Adrenal gland (tissue), 12 donors: ENCODE data around the gene STAG3. TPM values are rescaled to one million over a fixed set of nuclear protein-coding genes. Genes with fewer than 3 reads are reported as not detected.

ENCODE experiments used
- DNase-seq, 7 donors: peaks; one replicate each; pipeline ENCODE4 v3.0.0-alpha.2; 2019 to 2020
- H3K27ac ChIP-seq, 5 donors: fragments of 200-600 bp; sonication (generic) in 4 of 5; 1 replicate in 3 of 5; 2 replicates in 2 of 5; pipeline versions ENCODE4 v1.5.1 to v1.8.0; 2016 to 2020; ENCODE audit warnings: mild to moderate bottlenecking in 1 of 5
- H3K27me3 ChIP-seq: fragments of 200-600 bp; 2 replicates; pipeline ENCODE4 v1.8.0; 2021
- H3K36me3 ChIP-seq, 2 donors: fragments of 200-600 bp; replicated peaks in 1 of 2; 1 replicate in 1 of 2; 2 replicates in 1 of 2; pipeline versions ENCODE4 v1.5.1 to v1.8.0; 2018 to 2022
- H3K4me1 ChIP-seq, 2 donors: fragments of 200-600 bp; replicated peaks in 1 of 2; 1 replicate in 1 of 2; 2 replicates in 1 of 2; pipeline versions ENCODE4 v1.5.1 to v1.8.0; 2018 to 2021
- H3K4me3 ChIP-seq, 4 donors: fragments of 200-600 bp; sonication (generic) in 3 of 4; one replicate each; pipeline ENCODE4 v1.5.1; 2016 to 2018
- H3K9me3 ChIP-seq, 3 donors: fragments of 200-600 bp; sonication (generic) in 1 of 3; replicated peaks in 1 of 3; 1 replicate in 2 of 3; 2 replicates in 1 of 3; pipeline versions ENCODE4 v1.5.1 to v1.8.0; 2016 to 2021
- POLR2A ChIP-seq, 2 donors: fragments of 450-650 bp; IDR thresholded peaks; one replicate each; pipeline ENCODE4 v1.6.1; 2017; ENCODE audit warnings: antibody characterized with exemption in 2 of 2, mild to moderate bottlenecking in 2 of 2, moderate library complexity in 1 of 2
- WGBS, 4 donors: extraction: QIAGEN DNeasy Blood & Tissue Kit in 2 of 4; methylation state at CpG; one replicate each; pipeline versions ENCODE4 v1.1.5 to v1.1.7; 2013 to 2017; 5-methylcytosine and 5-hydroxymethylcytosine counted together
- intact Hi-C, 2 donors: fragments of 100-400 bp; cut with DNase I; formaldehyde crosslinking; loops; one replicate each; pipeline versions ENCODE4 v1.14.1 to v1.15.0; 2022 to 2023
- polyA plus RNA-seq, 3 donors: library from polyadenylated mRNA; stranded (reverse); fragments of 200-250 nt in 2 of 3; fragments of 350-450 nt in 1 of 3; fragmentation: Illumina TruSeq in 1 of 3; extraction: RNeasy Lipid Tissue Mini Kit (QIAGEN cat#74804) in 1 of 3; gene quantifications; one replicate each; pipeline ENCODE4 v1.2.3, GENCODE V29; 2013 to 2014
- total RNA-seq, 9 donors: library from RNA; depleted of rRNA in 4 of 9; stranded (reverse); fragments of >200 nt in 4 of 9; fragments of 120-200 nt in 1 of 9; fragmentation: NEBNext Ultra II Directional in 1 of 9; extraction: Animal tissue kit (Norgen Biotek cat#: 25700) in 1 of 9; gene quantifications; one replicate each; pipeline versions ENCODE4 v1.1.0 to v1.2.4, GENCODE V29; 2013 to 2023
- TF ChIP-seq, protein P1 (sequence below), 6 experiments: fragments of 450-650 bp in 4 of 6; fragments of 200-600 bp in 2 of 6; sonication (generic) in 1 of 6; IDR thresholded peaks; 1 replicate in 5 of 6; 2 replicates in 1 of 6; pipeline versions ENCODE4 v1.5.1 to v1.8.0; 2016 to 2021; ENCODE audit warnings: antibody characterized with exemption in 6 of 6, mild to moderate bottlenecking in 2 of 6, moderate library complexity in 1 of 6
- donor health status: healthy with polysubstance abuse.
- donor health status: Bipolar disorder and iron deficiency.
- donor health status: DM: yes; HTN: yes; CAD: no.
- donor health status: DM: no; HTN: no; CAD: no.
- donor health status: DM: no; HTN: no; CAD: no.
- donor health status: DM: yes; HTN: yes; CAD: no.

The STAG3 gene
- total and polyA plus RNA-seq, 12 donors: 0.26 to 3.3 (median 1.3) TPM

DNA sequence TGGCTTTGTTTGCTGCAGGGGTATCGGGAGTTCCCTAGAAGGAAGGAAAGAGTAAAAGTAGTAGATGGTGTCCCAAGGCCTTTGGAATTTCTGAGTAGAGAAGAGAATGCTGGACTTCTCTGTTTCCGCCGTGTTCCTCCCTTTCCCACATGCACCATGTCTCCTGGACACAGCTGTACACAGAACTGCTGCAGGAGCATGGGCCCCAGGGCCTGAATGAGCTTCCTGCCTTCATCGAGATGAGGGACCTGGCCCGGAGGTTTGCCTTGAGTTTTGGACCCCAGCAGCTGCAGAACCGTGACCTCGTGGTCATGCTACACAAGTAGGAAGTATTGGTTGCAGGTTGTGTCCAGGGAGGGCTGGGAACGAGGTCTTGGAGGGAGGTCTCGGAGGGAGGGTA lies 26.7 kb downstream of the STAG3 start:
- no peaks in the 10 kb centered on the region for H3K9me3 ChIP-seq
- TF ChIP-seq, protein P1, sequence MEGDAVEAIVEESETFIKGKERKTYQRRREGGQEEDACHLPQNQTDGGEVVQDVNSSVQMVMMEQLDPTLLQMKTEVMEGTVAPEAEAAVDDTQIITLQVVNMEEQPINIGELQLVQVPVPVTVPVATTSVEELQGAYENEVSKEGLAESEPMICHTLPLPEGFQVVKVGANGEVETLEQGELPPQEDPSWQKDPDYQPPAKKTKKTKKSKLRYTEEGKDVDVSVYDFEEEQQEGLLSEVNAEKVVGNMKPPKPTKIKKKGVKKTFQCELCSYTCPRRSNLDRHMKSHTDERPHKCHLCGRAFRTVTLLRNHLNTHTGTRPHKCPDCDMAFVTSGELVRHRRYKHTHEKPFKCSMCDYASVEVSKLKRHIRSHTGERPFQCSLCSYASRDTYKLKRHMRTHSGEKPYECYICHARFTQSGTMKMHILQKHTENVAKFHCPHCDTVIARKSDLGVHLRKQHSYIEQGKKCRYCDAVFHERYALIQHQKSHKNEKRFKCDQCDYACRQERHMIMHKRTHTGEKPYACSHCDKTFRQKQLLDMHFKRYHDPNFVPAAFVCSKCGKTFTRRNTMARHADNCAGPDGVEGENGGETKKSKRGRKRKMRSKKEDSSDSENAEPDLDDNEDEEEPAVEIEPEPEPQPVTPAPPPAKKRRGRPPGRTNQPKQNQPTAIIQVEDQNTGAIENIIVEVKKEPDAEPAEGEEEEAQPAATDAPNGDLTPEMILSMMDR (IDR thresholded peaks at IDR 0.05): no peak
- no peak for TF ChIP-seq POLR2A (IDR thresholded peaks at IDR 0.05)
- no peaks in the 10 kb centered on the region for H3K27me3 ChIP-seq
- WGBS, 4 donors: 84 to 94% (median 91%) methylated on average over 5 to 9 of the region's 9 CpGs
- no peak overlapping the region for H3K4me3 ChIP-seq
- H3K27ac ChIP-seq: no peak overlapping the region
- no peaks in the 10 kb centered on the region for H3K36me3 ChIP-seq
- intact Hi-C loops: no loop called here
- DNase-seq: peak in 1 of 7 donors; percentile 48
- no peaks in the 10 kb centered on the region for H3K4me1 ChIP-seq

DNA sequence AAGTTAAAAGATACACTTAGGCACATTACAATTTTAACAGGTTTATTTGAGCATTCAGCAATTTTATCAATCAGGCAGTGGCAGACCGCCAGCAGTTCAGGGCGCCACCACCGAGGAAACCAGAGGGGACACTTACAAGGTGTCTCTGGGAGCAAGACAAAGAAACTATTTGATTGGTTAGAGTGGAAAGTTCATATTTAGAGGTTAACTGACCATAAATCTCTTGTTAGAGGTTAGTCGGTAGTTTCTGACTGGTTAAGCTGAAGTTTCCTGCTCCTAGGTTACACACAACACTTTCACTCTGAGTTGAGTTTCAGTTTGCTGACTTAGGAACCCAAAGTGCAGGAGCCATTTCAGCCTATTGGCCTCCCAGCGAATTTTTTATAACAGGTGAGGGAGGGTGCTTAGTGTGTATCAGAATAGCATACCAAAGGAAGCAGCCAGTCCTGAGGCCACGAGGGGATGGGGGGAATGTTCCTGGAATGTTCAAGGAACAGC lies 31.2 kb downstream of the STAG3 start:
- no peaks in the 10 kb centered on the region for H3K27me3 ChIP-seq
- DNase-seq: peak in 1 of 7 donors; percentile 48
- TF ChIP-seq POLR2A (IDR thresholded peaks at IDR 0.05): no peak
- TF ChIP-seq, protein P1 (IDR thresholded peaks at IDR 0.05): no peak
- no peak overlapping the region for H3K4me3 ChIP-seq
- no peaks in the 10 kb centered on the region for H3K9me3 ChIP-seq
- no peaks in the 10 kb centered on the region for H3K36me3 ChIP-seq
- no peaks in the 10 kb centered on the region for H3K4me1 ChIP-seq
- intact Hi-C loops: loop anchor here in 1 of 2 donors (5.0 kb wide), 1 partner anchor 77 kb away; no protein-coding TSS in a partner anchor
- 40 to 52% (median 50%) methylated on average over 6 of the region's 6 CpGs for WGBS, 4 donors
- no peak overlapping the region for H3K27ac ChIP-seq

DNA sequence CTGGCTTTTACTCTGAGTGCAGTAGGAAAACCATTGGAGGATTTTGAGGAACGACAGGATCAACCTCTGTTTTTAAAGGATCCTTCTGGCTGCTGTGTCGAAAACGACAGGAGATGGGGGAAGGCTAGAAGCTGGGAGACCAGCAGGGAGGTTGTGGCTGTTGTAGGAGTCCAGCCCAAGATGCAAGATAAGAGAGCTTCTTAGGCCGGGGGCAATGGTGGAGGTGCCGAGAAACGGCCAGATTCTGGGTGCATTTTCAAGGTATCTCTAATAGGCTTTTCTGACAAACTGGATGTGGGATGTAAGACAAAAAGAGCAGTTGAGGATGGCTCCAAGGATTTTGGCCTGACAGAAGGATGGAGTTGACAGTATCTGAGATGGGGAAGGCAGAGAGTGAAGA lies 31.8 kb downstream of the STAG3 start:
- H3K9me3 ChIP-seq: no peaks in the 10 kb centered on the region
- intact Hi-C loops: loop anchor here in 1 of 2 donors (5.0 kb wide), 1 partner anchor 77 kb away; no protein-coding TSS in a partner anchor
- no peak overlapping the region for H3K4me3 ChIP-seq
- H3K27ac ChIP-seq: no peak overlapping the region
- H3K36me3 ChIP-seq: no peaks in the 10 kb centered on the region
- no peaks in the 10 kb centered on the region for H3K4me1 ChIP-seq
- no peak for DNase-seq
- TF ChIP-seq, protein P1 (IDR thresholded peaks at IDR 0.05): no peak
- no peak for TF ChIP-seq POLR2A (IDR thresholded peaks at IDR 0.05)
- H3K27me3 ChIP-seq: no peaks in the 10 kb centered on the region
- WGBS, 4 donors: 65 to 81% (median 66%) methylated on average over 6 of the region's 6 CpGs

DNA sequence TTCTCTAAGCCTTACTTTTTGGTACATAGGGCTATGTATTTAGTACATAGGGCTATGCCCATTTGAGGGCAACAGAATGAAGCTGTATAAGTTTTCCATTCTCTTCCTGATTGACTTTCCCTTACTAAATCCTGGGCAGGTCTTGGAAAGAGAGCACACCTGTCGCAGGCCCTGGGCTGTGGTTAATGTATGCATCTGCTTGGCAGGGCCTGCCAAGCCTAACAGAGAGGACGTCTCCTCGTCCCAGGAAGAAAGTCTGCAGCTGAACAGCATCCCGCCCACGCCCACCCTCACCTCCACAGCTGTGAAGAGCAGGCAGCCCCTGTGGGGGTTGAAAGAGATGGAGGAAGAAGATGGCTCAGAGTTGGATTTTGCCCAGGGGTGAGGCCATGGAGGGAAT lies 33.1 kb downstream of the STAG3 start:
- 80 to 92% (median 88%) methylated on average over 5 of the region's 5 CpGs for WGBS, 4 donors
- intact Hi-C loops: loop anchor here in 1 of 2 donors (10.0 kb wide), 1 partner anchor 56 kb away; the partner anchor contains the start of gene TRAPPC14
- H3K36me3 ChIP-seq: no peaks in the 10 kb centered on the region
- peak in 1 of 7 donors; percentile 42 for DNase-seq
- H3K4me1 ChIP-seq: no peaks in the 10 kb centered on the region
- H3K27ac ChIP-seq: no peak overlapping the region
- no peak overlapping the region for H3K4me3 ChIP-seq
- H3K9me3 ChIP-seq: no peaks in the 10 kb centered on the region
- TF ChIP-seq, protein P1 (IDR thresholded peaks at IDR 0.05): no peak
- no peak for TF ChIP-seq POLR2A (IDR thresholded peaks at IDR 0.05)
- no peaks in the 10 kb centered on the region for H3K27me3 ChIP-seq
